Stimulated activated CD4-positive, alpha-beta T cell treated with anti-CD3 and anti-CD28 coated beads, Interleukin-15, amount 100 ng/mL, for 24 hours (primary cell): ENCODE measurements around the gene YIPF2.

Experiments
- DNase-seq: peaks from one replicate; pipeline ENCODE4 v3.0.0-alpha.2; 2020

The YIPF2 gene

GRCh38 chr19:10872546-10873107, 55.8 kb downstream of the YIPF2 start:
- DNase-seq, result peak; percentile 59
